HG02943 (cell line): Measurements from ENCODE around the gene NT5DC3.
"Not testable (repeated sequence)": the region's sequence is repeated elsewhere in the genome, so short reads cannot be mapped to it uniquely, and the experiment has no call there.

Experiments used
- ATAC-seq: cut with Tn5 transposase; IDR thresholded peaks from one replicate; pipeline ENCODE4 v1.9.1; 2021; ENCODE audit warnings: mild to moderate bottlenecking, low read depth, moderate library complexity; ENCODE audit not compliant: unreplicated experiment

Gene NT5DC3

DNA sequence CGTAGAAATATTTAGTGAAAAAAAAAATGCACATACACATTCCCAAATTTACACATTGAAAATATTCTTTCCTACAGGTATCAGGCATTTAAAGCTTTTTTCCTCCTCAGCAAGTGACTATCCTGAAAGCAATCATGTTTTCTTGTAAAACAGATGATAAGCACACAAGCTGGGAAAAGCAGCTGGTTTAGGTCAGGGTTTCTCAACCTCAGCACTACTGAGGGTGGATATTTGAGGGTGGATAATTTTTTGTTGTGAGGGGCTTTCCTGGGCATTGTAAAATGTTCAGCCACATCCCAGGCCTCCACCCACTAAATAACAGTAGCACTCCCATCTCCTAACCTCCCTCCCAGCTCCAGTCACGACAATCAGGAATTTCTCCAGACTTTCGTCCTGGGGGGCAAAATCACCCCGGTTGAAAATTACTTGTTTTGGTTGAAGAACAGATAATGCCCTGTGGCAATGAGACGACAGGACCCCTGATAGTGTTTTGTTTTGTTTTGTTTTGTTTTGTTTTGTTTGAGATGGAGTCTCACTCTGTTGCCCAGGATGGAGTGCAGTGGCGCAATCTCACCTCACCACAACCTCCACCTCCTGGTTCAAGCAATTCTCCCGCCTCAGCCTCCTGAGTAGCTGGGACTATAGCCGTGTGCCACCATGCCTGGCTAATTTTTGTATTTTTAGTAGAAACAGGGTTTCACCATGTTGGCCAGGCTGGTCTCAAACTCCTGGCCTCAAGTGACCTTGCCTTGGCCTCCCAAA lies 15.0 kb upstream of the NT5DC3 start:
- ATAC-seq = no peak

DNA sequence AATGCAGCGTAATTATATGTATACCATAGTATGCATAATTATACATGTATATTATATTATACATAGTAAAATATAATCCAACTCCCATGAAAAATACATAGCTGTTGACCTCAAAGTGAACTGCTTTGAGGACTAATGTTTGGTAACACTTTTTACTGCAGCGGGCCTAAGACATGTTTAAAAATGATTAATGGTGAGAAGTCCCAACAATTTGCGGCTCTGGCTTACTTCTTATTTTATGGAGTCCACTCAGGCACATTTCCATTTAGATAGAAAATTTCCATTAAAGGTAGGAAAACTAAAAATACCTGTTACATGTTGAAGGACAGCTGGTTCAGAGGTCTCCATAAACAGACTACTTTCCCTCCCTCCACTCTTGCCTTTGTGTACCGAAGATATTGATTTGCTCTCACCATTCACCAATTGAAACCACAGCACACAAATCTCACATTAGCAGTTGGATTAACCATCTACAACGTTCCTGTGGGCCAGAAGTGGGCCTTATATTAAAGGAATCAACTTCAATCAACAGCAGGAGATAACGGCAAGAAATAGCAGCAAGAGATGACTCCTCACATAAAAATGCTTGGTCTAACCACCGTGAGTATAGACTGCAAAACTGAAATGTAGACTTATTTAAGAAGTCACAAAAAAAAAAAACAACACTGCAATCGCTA lies 14.1 kb upstream of the NT5DC3 start:
- no peak for ATAC-seq

DNA sequence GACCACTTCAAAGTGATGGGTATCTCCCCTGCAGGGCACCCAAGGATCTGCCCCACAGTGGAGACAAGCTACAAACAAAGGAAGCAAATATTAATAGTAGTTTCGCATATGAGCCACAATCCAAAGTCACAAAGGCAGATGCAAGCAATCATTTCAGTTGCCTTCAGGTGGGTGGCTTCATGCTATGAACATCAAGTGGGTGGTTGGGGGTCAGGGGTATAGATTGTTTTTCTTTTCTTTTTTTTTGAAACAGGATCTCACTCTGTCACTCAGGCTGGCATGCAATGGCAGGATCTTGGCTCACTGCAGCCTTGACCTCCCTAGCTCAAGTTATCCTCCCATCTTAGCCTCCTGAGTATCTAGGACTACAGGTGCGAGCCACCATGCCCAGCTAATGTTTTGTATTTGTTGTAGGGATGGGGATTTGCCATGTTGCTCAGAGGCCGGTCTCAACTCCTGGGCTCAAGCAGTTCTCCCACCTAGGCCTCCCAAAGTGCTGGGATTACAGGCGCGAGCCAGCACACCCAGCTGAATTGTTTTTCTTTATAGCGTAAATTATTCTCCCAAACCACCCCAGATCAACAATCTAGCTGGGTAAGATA lies 13.4 kb upstream of the NT5DC3 start:
- ATAC-seq = no peak

DNA sequence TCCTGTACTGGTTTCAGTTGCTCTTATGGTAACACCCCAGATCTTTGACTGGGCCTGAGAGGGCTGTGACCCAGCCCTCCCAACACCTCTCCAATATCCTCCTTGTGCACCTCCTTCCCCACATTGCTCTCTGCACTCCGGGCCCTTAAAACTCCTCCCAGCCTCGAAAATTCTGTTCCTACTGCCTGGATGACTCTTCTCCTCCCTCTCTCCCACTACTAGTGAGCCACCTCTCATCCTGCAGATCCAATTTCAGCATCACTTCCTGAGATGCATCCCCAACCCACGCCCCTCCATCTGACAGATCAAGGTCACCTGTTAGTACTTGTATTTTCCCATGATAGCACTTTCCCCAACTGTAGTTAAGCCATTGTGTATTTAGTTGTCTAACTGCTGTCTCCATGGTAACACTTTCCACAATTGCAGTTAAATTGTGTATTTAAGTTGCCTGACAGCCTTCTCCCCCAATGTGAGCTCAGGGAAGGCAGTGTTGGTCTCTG lies 11.5 kb upstream of the NT5DC3 start:
- no peak for ATAC-seq

DNA sequence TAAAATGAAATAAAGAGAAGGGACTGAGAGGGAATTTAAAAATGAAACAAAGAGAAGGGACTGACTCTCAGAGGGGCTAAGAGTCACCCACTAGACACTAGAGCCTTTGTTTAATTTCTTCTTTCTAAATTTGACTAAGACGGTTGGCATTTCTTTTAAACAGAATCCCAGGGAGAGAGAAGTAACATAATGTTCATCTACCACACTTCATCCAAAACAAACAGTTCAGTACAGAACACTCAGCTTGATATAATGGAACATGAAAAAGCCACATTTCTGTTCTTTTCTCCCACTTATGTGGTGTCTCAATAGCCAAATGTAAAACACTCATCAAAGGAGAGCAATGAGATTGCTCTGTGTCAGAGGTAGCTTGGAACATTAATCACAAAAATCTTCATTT lies 10.1 kb upstream of the NT5DC3 start:
- ATAC-seq = no peak

DNA sequence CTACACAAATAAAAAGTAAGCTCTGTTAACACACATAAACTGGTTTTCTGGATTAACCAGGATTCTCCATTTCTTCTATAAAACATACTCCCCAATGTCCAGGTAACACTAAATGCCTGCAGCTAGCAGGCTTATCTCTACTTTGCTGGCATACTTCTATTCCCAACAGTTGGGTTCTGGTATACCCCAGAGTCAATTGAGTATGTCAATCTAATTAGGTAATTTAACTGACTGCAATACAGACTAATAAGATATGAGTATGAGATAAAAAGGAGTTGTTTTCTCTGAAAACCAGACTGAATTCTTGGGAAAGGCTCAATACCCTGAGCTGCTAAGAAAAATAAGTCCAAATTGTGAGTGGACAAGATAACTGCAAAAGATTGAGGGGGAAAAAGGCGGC lies 9.4 kb upstream of the NT5DC3 start:
- no peak for ATAC-seq

DNA sequence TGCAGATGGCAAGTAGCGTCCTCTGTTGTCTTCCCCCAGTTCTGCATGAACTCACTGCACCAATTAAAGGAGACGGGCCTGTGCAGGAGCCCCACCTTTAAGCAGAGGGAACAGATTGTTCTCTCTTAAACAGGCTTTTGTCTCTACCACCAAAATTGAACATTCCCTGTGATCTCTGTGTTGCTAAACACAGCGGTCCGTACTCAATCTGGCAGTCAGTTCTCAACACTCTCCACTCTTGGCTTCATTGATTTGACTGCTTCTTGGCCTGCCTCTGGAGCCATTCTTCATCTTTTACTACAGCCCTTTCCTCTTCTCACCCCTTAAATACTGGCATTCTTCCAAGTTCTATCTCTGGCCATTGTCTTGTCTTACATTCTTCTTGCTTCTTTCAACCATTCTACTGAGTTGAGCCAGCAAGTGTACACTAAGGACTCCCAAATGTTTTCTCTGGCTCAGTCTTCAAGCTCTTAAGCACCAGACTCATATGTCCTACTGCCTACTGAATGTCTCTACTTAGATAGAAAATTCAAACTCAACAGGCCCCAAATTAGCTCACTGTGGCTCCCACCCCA lies 8.0 kb upstream of the NT5DC3 start:
- no peak for ATAC-seq

DNA sequence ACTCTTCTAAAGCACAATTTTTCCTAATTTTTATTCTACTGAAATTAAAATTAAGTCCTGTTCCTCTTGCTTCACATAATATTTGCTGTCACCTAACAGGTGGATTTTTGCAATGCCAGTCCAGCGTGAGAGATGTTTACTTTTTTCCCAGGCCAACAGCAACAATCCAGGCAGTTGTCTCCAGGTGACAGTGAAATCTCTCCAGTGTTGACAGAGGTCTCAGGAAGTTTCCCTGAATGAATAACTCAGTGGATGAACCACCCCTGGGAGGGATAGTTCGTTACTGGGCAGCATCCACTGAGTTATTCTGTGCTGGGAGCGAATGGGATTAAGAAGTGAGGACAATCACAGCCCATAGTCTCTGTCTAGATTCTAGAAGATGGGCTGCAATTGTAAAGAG lies 7.1 kb upstream of the NT5DC3 start:
- ATAC-seq = no peak

DNA sequence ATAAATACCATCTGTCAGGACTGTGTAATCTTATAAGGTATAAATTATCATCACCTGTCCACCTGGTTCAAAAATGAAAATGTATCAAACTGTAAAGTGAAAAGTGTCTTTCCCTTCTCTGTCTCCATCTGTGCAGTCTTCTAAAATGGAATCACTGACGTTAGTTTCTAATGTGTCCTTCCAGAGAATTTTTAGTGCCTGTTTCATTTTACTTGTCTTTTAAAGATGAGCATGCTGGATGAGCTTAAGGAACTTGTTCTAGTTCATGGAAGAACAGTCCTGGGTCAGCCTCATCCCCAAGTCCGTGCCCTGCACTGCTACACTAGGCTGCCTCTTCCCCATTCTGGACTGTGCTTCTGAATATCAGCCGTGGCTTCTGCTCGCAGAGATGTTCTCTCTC lies 5.4 kb upstream of the NT5DC3 start:
- no peak for ATAC-seq

DNA sequence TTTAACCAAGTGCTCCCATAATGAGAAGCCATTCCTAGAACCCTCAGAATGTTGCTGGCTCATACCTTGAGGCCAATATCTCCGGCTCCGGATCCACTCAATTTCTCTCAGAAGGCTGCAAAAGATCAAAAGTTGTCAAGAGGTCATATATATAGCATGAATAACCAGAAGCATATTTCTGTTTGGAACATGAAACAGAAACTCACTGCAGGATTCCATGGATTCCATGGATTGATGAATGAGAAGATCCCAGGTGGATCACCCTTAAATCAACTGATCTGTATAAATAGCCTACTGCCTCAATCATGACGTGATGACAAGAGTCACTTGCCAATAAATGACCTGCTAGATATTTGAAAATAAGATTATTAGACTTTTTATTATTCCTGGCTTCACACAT lies 3.3 kb upstream of the NT5DC3 start:
- no peak for ATAC-seq

DNA sequence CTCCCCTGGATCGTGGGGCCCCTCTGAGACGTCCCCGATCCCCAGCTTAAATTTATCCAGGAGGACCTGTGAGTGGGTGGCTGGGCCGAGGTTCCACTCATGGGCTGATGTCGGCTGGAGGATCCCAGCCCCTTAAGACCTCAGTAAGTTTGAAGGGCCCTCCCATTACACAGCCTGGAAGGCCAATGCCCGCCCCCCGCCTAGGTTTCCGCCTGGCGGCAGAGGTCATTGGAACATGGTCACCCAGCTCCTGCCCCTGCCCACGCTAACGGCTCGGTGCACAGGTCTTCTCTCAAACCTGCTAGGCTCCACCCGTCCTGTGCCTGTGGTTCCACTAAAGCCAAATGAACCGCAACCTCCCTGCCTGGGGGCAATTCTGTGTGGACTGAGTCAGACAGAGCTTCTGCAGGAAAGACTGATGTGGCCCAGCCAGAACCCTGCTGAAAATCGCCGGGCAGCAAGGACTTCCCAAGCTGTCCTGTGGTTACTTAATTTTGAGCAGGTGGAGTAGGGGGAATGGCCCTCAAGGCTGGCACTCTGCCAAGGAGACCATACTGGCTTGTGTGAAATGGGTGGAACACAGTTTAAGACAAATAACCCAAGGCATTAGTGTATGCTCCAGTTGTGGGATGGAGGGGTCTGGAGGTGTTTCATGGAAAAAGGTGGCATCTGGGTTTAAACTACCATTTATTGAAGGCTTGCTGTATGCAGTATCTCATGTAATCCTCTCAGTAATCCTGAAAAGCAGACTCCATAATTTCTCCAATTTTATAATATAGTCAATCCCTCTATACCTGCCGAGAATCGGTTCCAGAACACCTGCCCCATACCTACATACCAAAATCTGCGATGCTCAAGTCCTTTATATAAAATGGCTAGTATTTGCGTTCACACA lies 903 bp upstream of the NT5DC3 start:
- ATAC-seq = peak; percentile 18

DNA sequence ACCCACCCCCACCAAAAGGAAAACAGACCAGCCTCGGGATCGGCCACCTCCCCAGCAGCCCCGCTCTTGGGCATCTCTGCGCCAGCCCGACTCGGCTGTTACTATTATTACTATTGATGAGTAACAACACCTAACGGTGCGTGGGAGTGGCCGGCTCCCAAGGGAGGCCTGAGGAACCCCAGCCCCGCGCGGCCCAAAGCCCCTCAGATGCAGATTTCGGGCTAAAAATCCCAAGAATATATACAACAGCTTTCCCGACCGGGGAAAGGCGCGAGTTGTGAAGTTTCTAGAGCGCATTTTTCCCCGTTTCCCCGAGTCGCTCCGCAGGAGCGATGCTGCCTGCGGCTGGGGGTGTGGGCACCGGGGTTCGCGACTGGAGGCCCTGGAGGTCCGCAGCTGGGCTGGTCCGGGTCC lies 565 bp downstream of the NT5DC3 start:
- peak; percentile 29 for ATAC-seq

DNA sequence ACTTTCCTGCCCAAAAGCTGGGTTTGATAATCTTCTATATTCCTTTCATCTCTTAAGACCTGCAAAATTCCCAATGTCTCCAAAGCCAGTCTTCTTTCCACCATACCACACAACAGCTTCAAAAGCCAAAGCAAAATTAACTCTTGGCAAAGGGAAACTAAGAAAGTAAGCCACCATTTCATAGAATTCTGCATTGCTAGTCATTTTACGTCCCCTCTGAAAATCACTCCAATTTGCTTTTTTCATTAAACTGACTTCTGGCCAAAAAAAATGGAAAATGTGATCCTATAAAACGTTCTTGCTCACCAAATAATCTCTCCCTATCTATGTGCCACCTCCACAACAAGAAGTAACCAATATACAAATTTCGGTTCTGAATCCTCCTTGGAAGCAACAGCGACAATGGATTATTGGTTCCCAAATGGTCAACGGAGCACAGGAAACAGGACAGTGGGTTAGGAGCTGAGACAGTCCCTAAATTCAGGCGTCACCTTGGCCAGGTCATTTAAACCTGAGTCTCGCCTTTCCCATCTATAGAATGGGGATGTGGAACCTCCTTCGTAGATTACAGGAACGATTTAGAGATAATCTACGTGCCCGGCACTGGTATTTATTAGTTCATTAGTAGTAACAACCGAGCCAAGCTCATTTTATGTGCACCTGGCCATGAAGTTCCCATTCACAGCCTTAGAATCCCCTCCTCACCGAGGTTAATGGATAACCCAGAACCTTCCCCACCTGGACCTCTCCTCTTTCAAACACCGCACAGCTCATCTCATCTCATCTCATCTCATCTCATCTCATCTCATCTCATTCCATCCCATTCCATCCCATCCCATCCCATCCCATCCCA lies 1.2 kb downstream of the NT5DC3 start:
- ATAC-seq = no peak

DNA sequence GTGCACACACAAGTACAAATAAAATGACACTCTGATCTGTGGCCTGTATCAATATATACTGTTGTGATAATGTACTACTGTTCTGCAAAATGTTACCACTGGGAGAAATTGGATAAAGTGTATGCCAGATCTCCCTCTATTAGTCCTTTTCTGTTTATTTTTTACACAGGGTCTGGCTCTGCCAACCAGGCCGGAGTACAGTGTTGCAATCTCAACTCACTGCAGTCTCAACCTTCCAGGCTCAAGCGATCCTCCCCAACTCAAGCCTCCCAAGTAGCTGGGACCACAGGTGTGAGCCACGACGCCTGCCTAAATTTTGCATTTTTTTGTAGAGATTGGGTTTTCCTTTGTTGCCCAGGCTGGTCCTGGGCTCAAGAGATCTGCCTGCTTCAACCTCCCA lies 1.9 kb downstream of the NT5DC3 start:
- ATAC-seq = no peak

DNA sequence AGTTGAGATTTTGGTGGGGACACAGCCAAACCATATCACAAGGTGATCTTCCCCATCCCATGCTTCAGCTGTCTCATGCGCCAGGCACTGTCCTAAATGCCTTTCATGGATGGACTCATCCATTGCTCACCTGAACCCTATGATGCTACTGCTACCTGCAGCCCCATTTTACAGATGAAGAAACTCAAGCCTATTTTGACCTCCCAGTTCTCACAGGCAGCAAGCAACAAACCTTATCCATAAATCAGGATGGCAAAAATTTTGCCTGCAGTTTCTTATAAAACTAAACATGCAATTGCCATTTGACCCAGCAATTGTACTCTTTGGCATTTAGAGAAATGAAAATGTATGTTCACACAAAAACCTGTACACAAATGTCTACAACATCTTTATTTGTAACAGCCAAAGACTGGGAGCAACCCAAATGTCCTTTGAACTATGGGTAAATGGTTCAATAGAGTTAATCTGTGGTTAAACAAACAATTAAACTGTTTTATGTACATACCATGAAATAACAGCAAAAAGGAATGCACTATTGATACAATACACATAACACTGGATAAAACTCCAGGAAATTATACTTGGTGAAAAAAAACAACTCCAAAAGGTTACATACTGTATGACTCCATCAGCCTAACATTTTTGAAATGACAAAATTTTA lies 2.6 kb downstream of the NT5DC3 start:
- no peak for ATAC-seq

DNA sequence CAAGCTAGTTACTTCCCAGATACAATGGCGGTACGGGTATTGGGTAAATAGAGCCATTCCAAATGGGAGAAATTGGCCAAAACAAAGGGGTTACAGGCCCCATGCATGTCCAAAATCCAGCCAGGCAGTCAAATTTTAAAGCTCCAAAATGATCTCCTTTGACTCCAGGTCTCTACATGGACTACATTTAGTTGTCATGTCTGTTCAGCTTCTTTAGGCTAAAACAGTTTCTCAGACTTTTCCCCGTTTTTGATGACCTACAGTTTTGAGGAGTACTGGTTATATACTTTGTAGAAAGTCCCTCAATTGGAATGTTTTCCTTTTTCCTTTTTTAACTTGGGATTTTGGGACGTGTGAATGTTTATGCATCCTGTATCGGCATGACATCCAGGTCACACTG lies 4.7 kb downstream of the NT5DC3 start:
- no peak for ATAC-seq

DNA sequence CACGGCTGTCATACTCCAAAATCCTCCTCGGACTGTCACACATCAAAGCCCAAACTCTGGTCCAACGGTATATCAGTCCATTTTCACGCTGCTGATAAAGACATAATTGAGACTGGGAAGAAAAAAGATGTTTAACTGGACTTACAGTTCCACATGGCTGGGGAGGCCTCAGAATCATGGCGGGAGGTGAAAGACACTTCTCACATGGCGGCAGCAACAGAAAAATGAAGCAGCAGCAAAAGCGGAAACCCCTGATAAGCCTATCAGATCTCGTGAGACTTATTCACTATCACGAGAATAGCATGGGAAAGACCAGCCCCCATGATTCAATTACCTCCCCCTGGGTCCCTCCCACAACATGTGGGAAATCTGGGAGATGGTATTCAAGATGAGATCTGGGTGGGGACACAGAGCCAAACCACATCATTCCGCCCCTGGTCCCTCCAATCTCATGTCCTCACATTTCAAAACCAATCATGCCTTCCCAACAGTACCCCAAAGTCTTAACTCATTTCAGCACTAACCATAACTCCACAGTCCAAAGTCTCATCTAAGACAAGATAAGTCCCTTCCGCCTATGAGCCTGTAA lies 5.2 kb downstream of the NT5DC3 start:
- ATAC-seq = not testable (repeated sequence)

DNA sequence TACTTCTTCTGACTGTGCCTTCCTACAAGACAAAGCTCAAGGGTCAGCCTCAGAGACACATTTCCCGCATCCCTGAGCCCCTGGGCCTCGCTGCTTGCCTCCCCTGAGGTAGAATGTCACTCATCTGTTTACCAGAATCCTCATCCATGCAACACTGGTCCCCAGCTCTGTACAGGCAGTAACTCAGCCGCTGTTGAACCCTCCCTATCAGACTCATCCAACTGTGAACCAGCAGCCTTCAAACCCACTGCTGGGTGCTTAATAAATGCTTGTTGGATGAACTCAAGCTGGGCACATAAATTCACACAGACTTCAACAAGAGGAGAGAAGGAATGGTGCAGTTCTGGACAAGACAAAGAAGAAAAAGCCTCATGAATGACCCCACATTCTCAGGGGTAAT lies 6.1 kb downstream of the NT5DC3 start:
- no peak for ATAC-seq

DNA sequence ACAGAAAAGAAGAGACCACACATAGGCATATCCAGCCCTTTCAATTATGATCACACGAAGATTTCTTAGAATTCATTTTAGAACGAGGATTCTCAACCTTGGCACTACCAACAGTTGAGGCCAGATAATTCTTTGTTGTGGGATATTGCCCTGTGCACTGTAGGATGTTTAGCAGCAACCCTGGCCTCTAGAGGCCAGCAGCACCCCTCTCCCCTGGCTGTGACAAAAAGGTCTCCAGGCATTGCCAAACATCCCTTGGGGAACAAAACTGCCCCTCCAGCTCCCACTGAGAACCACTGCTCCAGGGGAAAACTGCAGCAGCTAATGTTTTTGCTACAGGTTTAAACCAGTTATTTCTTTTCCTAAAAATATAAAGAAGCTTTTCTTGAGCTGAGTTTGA lies 7.1 kb downstream of the NT5DC3 start:
- no peak for ATAC-seq
